Measurements from ENCODE around the gene CCDC122. TPM values are rescaled to one million over a fixed set of nuclear protein-coding genes. Genes with fewer than 3 reads are reported as not detected.

The CCDC122 gene
- total RNA-seq (1 to 10 TPM; 6.3 to 6.9 TPM), polyA plus RNA-seq (1 to 10 TPM; 1.9 to 7.7 TPM)
- long read RNA-seq, donor 1, partial matches to known transcripts = 0 of 1 reads
- long read RNA-seq, donor 1, other reads (novel, unspliced or antisense) = 0 of 1 reads
- long read RNA-seq, donor 2 = 0 reads
- long read RNA-seq, donor 3 = 0 reads
- long read RNA-seq, donor 4 = 0 reads
- long read RNA-seq, donor 5, partial matches to known transcripts = 0 of 1 reads
- long read RNA-seq, donor 5, other reads (novel, unspliced or antisense) = 0 of 1 reads

DNA sequence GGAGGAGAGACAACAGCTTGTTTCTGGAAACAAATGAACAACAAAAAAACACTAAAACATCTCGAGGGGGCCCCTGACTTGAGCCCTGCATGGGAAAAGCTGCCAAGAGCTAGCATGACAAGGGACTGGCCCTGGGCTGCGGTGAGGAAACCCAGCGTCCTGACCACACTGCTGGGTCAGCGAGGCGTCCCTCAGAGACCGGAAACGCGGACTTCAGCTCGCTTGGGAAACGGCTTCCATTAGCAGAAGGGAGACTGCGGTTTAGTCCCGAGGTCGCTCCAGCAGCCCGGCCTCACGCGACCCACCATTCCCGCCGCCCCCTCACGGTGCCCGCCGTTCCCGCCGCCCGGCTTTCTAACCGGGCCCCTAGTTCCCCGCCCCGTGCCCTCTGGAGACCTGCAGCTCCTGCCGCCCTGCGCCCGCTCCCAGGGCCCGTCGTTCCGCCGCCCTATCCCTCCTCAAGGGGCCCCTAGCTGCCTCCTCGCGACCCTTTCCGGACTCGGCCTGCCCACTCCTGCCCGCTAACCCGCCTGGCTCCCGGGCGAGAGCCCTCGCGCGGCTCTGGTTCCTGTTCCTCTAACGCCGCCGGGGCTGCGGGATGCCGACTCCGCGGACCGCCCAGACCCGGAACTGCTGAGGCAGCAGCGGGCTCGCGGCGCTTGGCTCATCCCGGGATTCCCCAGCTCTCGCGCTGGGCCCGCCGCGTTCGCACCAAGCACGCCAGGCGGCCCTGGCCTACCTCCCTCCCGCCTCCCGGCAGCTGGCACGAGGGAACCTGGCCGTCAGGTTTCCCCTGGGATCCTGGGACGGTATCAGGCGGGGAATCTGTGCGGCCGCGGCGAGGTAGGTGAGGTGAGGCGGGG lies at the start of gene CCDC122:
TSS of gene CCDC122 (minus strand) at position 849 of the 863 bp plus-strand sequence. CDS start 10,364 bp downstream, outside the sequence.
- TF ChIP-seq, protein P1, sequence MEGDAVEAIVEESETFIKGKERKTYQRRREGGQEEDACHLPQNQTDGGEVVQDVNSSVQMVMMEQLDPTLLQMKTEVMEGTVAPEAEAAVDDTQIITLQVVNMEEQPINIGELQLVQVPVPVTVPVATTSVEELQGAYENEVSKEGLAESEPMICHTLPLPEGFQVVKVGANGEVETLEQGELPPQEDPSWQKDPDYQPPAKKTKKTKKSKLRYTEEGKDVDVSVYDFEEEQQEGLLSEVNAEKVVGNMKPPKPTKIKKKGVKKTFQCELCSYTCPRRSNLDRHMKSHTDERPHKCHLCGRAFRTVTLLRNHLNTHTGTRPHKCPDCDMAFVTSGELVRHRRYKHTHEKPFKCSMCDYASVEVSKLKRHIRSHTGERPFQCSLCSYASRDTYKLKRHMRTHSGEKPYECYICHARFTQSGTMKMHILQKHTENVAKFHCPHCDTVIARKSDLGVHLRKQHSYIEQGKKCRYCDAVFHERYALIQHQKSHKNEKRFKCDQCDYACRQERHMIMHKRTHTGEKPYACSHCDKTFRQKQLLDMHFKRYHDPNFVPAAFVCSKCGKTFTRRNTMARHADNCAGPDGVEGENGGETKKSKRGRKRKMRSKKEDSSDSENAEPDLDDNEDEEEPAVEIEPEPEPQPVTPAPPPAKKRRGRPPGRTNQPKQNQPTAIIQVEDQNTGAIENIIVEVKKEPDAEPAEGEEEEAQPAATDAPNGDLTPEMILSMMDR (IDR thresholded peaks at IDR 0.05; ENCODE audit: control extremely low read depth, extremely low read depth) = no peak
- Histone ChIP-seq H3K4me3 (peak within 1 kb of the TSS; percentile 79), H3K36me3 (ENCODE audit: control insufficient read depth in 4 of 4, insufficient read depth in 4 of 4, low read length in 4 of 4) (no peaks in the 10 kb centered on the region), H3K4me1 (ENCODE audit: control insufficient read depth in 5 of 5, insufficient read depth in 5 of 5, low read length in 5 of 5) (peaks cover 0 to 29% (median 0%) of the 10 kb centered on the region in 5 donors), H3K27me3 (ENCODE audit: control insufficient read depth in 3 of 3, insufficient read depth in 3 of 3, low read length in 2 of 3) (peaks cover 0 to 7% (median 0%) of the 10 kb centered on the region in 3 donors), H3K9ac (ENCODE audit: insufficient read depth in 1 of 2, low read length in 2 of 2) (peak within 1 kb of the TSS; percentile 7 to 59), H3K9me3 (ENCODE audit: control insufficient read depth in 4 of 4, insufficient read depth in 3 of 4, low read length in 3 of 4) (no peaks in the 10 kb centered on the region), H3K27ac (ENCODE audit: low read depth in 1 of 2, low read length in 1 of 2) (peak within 1 kb of the TSS; percentile 87 to 99)
- DNase-seq = peak; percentile 84 to 87 (median 86)
- peak; percentile 86 for ATAC-seq (ENCODE audit: insufficient read depth, low FRiP score)
- WGBS, 2 donors = 0% methylated on average over 73 to 78 of the region's 78 CpGs

DNA sequence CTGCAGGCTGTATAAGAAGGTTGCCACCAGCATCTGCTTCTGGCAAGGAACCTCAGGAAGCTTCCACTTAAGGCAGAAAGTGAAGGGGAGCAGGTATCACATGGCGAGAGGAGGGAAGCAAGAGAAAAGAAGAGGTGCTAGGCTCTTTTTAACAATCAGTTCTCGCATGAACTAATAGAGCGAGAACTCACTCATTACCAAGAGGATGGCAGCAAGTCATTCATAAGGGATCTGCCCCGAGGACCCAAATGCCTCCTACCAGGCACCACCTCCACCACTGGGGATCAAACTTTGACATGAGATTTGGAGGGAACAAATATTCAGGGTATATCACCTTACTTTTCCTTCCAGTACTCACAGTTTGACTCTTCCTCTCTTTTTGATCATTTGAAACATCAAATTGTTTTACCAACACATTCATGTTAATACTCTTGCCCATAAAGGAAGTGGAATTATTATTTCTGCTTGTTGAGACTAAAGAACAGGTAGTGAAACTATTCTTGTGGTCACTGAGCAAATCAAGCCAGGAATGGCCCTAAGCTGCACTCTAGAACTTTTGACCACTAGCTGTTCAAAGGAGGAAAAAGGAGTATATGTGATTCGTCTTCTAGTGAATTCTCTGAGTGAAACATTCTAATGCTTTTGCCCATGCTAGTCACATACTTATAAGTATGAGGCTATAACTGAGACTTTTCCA lies 45.2 kb upstream of the CCDC122 start:
- TF ChIP-seq, protein P1 (IDR thresholded peaks at IDR 0.05; ENCODE audit: control extremely low read depth, extremely low read depth) = no peak
- 79 to 86% methylated on average over 5 of the region's 5 CpGs for WGBS, 2 donors
- Histone ChIP-seq H3K4me1 (ENCODE audit: control insufficient read depth in 5 of 5, insufficient read depth in 5 of 5, low read length in 5 of 5) (no peaks in the 10 kb centered on the region), H3K36me3 (ENCODE audit: control insufficient read depth in 4 of 4, insufficient read depth in 4 of 4, low read length in 4 of 4) (no peaks in the 10 kb centered on the region), H3K9me3 (ENCODE audit: control insufficient read depth in 4 of 4, insufficient read depth in 3 of 4, low read length in 3 of 4) (no peaks in the 10 kb centered on the region), H3K27me3 (ENCODE audit: control insufficient read depth in 3 of 3, insufficient read depth in 3 of 3, low read length in 2 of 3) (no peaks in the 10 kb centered on the region), H3K9ac (ENCODE audit: insufficient read depth in 1 of 2, low read length in 2 of 2) (no peak overlapping the region), H3K4me3 (no peak overlapping the region), H3K27ac (ENCODE audit: low read depth in 1 of 2, low read length in 1 of 2) (no peak overlapping the region)
- ATAC-seq (ENCODE audit: insufficient read depth, low FRiP score) = no peak
- DNase-seq = no peak

GRCh38 chr13:43920965-43921674 lies 41.6 kb upstream of the CCDC122 start:
- Histone ChIP-seq H3K9me3 (ENCODE audit: control insufficient read depth in 4 of 4, insufficient read depth in 3 of 4, low read length in 3 of 4) (no peaks in the 10 kb centered on the region), H3K4me3 (no peak overlapping the region), H3K27me3 (ENCODE audit: control insufficient read depth in 3 of 3, insufficient read depth in 3 of 3, low read length in 2 of 3) (no peaks in the 10 kb centered on the region), H3K4me1 (ENCODE audit: control insufficient read depth in 5 of 5, insufficient read depth in 5 of 5, low read length in 5 of 5) (no peaks in the 10 kb centered on the region), H3K9ac (ENCODE audit: insufficient read depth in 1 of 2, low read length in 2 of 2) (no peak overlapping the region), H3K27ac (ENCODE audit: low read depth in 1 of 2, low read length in 1 of 2) (no peak overlapping the region), H3K36me3 (ENCODE audit: control insufficient read depth in 4 of 4, insufficient read depth in 4 of 4, low read length in 4 of 4) (no peaks in the 10 kb centered on the region)
- ATAC-seq (ENCODE audit: insufficient read depth, low FRiP score) = no peak
- TF ChIP-seq, protein P1 (IDR thresholded peaks at IDR 0.05; ENCODE audit: control extremely low read depth, extremely low read depth) = no peak
- WGBS, 2 donors = 95 to 96% methylated on average over 1 of the region's 1 CpG
- no peak for DNase-seq

All from lung (tissue), 16 donors.